HepG2 (cell line): Measurements from ENCODE around the gene LSM8. TPM values are rescaled to one million over a fixed set of nuclear protein-coding genes. Genes with fewer than 3 reads are reported as not detected.

Experiments used
- CEBPZ ChIP-seq: IDR thresholded peaks from 2 replicates; pipeline ENCODE4 v1.6.1; 2012; ENCODE audit warnings: low read length, improper control_type of control experiment
- E2F5 ChIP-seq: sonication (generic); formaldehyde crosslinking; conservative IDR thresholded peaks from 2 replicates; pipeline ENCODE4 v1.4.0; 2020; ENCODE audit warnings: missing genetic modification reagents
- GMEB1 ChIP-seq: sonication (generic); formaldehyde crosslinking; IDR thresholded peaks from 2 replicates; pipeline ENCODE4 v1.5.1; 2020; ENCODE audit warnings: missing genetic modification reagents, mild to moderate bottlenecking, borderline replicate concordance
- MAZ ChIP-seq, 2 experiments: sonication (generic) in 1 of 2; formaldehyde crosslinking in 1 of 2; IDR thresholded peaks; 2 replicates each; pipeline versions ENCODE4 v1.5.0 to v1.6.1; 2012 to 2020; ENCODE audit warnings: low read depth in 2 of 2, mild to moderate bottlenecking in 2 of 2, borderline replicate concordance in 1 of 2, improper control_type of control experiment in 1 of 2, low read length in 1 of 2, missing genetic modification reagents in 1 of 2, moderate library complexity in 1 of 2
- MYNN ChIP-seq: sonication (generic); formaldehyde crosslinking; IDR thresholded peaks from 2 replicates; pipeline ENCODE4 v1.4.0; 2020; ENCODE audit warnings: mild to moderate bottlenecking, low read depth, missing genetic modification reagents
- TSC22D2 ChIP-seq: sonication (generic); formaldehyde crosslinking; IDR thresholded peaks from 2 replicates; pipeline ENCODE4 v1.5.1; 2020; ENCODE audit warnings: missing genetic modification reagents, mild to moderate bottlenecking, borderline replicate concordance
- polyA plus RNA-seq, 8 experiments: library from polyadenylated mRNA; depleted of rRNA in 3 of 8; stranded (reverse) in 7 of 8; unstranded in 1 of 8; fragments of >200 nt; fragmentation: Illumina TruSeq in 4 of 8; extraction: Trizol in 4 of 8; gene quantifications; 2 replicates each; pipeline versions ENCODE4 v1.2.1 to v1.2.3, GENCODE V29; 2011 to 2016; ENCODE audit warnings: low read depth in 4 of 8, missing spikeins in 1 of 8, mixed read lengths in 1 of 8; ENCODE audit not compliant: insufficient read depth in 1 of 8
- total RNA-seq, 5 experiments: library from RNA; depleted of rRNA; stranded (reverse); fragments of >200 nt; fragmentation: Illumina TruSeq; extraction: Trizol; gene quantifications; 2 replicates each; pipeline ENCODE4 v1.2.3, GENCODE V29; 2016; ENCODE audit warnings: low read depth in 1 of 5

The LSM8 gene
- total and polyA plus RNA-seq, 2 of the 13 experiments (the other 11 are each of a cell fraction or from before 2014, with no cell fraction given): 44.3 to 67.3 TPM

GRCh38 chr7:118152654-118153053 lies 31.3 kb upstream of the LSM8 start (continued):
- no peak for TF ChIP-seq MAZ (IDR thresholded peaks at IDR 0.05; ENCODE audit: borderline replicate concordance, low read depth, low read length)
- no peak for TF ChIP-seq MAZ (CRISPR knock-in tag; IDR thresholded peaks at IDR 0.05; ENCODE audit: low read depth)
- TF ChIP-seq E2F5 (CRISPR knock-in tag): no peak
- TF ChIP-seq MYNN: no peak
- TF ChIP-seq GMEB1: no peak
- TF ChIP-seq CEBPZ: no peak
- no peak for TF ChIP-seq TSC22D2
